Measurements from ENCODE around the gene CAPN13.

CAPN13 gene

DNA sequence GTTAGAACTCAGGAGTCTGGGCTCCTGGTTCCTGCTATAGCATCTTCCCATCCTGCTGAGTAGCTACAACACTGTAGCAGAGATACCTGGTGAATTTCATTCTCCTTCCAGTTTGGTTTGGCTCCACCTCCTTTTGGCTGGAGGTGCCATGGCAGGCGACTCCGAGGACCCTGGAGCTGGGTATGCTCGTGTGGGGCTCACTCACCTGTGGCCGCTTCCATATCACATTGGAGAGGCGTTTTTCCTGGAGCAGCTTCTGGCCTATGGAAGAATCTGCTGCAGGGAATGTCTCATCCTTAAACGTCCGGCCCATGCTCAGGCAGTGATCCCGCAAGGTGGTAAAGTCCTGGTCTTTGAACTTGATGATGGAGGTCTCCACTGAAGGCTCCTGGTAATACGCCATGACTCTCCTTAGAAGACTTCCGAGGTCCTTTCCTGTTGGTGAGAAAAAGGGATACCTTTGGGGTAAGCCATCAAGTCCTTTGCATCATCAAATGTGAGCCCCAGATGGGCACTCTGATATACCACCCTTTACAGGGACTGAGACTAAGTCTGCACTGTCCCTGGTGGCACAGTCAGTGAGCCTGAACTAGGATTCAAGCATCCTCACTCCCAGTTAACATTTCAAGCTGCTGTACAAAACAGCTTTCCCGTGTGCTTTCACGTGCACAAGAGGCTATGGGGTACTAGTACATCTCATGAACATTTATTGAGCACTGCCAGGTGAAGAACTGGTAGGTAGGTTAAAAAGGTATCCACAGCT is 20.1 kb downstream of the CAPN13 start:
- no peak for DNase-seq (ENCODE audit: low read depth, low spot score)

DNA sequence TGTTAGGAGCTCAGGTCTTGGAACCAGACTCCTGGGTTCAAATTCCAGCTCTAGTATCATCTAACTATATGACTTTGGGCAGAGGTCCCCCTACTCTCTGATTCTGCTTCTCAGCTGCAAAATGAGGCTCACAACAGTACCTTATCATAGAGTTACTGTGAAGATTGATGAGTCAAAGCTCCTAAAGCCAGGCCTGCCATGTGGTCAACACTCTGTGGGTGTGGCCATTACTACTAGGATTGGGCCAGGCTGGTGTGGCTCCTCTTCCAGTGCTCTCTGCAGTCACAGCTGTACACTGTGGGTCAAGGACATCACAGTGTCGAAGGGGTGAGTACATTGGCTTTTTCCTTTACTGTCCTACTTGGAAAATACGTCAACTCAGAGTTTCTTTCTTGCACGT is 22.6 kb downstream of the CAPN13 start:
- no peak for DNase-seq (ENCODE audit: low read depth, low spot score)

DNA sequence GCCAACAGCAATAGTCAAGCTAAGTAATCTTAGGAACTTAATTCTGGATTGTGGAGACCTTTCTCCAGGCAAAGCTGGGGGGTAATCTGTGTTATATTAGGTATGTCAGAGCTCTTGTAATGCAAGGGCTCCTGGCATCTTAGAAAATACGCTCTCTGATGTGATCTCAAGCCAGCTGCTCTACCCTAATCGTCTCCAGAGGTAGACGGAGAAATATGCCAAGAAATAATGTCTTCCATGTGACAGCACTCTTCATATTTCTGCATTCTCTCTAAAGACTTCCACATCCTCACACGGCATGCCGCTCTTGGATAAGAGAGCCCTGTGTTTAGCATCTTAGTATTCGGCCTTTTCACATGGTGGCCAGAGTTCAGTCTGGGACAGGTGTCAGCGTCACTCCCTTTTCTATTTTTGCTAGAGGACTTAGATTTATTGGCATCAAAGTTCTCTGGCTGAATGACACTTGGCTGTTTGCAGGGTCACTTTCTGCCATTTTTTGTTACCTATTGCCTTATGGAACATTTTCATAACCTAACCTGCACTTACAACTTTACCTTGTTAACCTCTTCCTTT is 25.2 kb downstream of the CAPN13 start:
- DNase-seq (ENCODE audit: low read depth, low spot score), result no peak

DNA sequence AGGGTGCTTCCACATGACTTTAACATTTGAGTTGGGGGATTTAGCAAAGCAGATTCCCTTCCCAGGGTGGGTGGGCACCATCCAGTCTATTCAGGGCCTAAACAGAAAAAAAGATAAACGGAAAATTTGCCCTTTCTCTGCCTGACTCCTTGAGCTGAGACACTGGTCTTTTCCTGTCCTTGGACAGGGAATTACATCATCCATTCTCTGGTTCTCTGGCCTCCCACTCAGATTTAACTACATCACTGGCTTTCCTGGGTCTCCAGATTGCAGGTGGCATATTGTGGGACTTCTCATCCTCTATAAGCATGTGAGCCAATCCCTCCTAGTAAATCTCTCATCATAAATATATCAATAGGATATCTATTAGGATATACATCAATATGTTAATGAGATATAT is 25.8 kb downstream of the CAPN13 start:
- DNase-seq (ENCODE audit: low read depth, low spot score), result no peak

DNA sequence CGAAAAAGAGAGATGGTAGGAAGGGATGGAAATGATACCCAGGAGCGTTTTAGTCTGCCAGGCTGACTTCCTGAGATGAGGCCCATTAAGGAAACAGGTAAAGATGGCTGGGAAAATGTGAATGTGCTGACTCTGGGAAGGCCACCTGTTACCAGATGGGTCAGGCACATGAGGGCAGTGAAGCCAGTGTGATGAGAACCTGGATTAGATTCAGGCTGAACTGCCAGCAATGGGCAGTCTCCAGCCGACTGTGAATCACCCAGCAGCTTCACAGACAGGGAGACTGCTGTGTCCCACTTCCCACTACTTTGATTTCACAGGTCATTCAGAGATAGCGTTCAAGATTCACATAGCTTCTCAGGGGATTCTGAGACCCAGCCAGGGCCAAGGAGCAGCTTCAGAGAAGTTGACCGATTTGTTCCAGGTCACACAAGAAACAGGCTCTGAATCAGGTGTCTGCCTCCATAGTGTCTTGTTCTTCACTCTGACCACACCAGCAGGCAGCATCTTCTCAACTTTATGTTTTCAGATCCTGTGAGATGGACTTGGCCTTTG is 26.4 kb downstream of the CAPN13 start:
- no peak for DNase-seq (ENCODE audit: low read depth, low spot score)

DNA sequence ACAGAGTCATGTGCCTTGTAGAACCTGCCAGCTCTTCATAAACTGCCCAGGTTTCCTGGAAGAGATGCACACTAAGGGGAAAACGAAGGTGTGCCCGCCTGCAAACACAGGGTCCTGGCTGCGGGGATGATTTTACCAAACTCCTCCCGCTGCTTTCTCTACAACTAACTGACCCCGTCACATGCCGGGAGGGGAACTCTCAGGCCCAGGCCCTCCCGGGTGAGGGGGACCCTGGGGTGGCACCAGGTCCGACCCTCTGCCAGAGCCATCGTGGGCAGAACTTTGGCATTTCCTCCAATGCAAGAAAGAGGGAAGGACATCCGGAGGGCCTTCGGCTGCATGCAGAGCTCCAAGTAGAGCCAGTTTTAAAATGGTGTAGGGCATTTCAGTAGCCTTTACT is 28.6 kb downstream of the CAPN13 start:
- no peak for DNase-seq (ENCODE audit: low read depth, low spot score)

DNA sequence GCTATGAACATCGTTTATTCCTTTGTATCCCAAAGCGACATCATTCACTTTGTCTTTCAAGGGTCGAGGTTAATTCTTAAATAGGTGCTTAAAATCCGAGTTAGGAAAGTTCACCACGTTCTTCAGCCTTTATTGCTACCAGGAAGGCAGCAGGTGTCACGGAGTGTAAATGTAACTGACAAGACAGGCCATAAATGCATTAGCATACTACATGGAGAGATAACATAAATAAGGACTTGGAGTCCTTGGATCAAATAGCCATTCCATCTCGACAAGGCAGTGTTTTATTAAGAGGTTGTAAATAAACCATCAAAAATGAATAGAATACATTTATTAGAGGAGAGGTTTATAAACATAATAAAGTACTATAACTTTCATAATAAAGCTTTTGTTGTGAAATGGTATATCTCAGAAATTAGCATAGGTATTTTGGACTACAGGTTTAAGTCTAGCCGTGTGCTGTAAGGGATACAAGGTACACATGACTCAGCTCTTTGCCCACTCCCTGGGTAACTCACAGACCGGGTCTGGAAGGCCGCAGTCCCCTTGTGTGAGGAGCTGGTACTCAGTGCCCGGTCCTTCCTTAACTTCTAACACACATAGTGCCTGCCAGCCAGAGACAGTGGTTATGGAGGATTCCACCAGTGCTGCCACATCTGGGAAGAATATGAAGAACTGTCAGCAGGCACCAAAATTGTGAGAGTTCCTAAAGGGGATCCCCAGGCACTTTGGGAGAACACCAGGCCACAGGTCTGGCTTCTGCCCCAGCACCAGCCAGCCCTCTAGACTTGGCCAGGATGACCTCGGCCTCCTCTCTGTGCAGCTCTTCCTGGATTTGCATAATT is 29.4 kb downstream of the CAPN13 start:
- no peak for DNase-seq (ENCODE audit: low read depth, low spot score)

DNA sequence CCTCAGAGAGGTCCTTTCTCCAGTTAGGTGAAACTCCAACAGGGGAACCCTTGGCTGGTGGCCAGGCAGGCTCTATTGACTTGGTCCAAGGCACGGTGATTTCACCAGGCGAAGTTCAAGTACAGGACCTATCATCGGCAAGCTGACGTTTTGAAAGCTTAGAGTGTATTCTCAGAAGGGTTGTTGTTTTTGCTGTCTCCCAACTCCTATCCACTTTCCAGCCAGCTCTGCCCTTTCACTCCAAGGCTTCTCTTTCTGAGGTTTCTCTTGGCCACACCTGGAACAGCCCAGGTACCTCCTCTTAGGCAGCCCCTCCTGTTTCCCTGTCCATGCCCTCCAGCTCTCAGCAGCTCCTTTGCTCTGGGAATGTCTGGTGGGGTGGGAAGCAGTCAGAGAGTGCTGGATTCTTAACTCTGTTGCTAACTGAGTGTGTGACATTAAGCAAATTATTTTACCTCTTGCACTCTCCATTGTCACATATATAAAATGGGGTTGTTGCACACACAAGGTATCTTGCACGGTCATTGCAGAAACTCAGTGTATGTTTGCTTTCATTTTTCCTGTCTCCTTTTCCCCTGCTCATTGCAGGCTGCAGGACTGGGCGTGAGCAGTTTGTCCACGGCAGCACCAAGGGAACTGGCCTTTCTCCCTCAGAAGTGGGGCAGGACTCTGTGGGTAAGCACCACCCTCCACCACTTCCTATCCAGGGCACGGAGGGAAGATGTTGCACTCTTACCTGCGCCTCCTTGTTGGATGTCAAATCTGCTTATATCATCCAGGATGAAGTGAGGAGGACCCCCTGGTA is 30.2 kb downstream of the CAPN13 start:
- no peak for DNase-seq (ENCODE audit: low read depth, low spot score)

DNA sequence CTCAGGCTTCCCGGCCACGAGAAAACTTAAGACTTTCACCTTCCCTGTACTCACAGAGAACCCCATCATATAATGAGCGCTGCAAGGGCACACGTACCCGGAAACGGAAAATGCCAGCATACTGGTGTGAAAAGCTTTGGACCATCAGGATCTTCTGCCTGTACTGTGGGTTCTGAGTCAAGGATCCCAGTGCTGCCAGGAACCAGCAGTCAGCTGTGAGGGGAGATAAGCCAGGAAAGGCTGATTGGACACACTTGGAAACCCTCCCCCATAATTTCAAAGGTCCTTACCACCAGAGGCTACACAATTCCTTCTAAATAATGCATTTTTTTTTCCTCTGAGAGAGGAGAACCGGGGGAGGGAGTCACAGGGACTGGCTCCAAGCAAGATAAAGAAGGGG is 31.4 kb downstream of the CAPN13 start:
- DNase-seq (ENCODE audit: low read depth, low spot score), result no peak

DNA sequence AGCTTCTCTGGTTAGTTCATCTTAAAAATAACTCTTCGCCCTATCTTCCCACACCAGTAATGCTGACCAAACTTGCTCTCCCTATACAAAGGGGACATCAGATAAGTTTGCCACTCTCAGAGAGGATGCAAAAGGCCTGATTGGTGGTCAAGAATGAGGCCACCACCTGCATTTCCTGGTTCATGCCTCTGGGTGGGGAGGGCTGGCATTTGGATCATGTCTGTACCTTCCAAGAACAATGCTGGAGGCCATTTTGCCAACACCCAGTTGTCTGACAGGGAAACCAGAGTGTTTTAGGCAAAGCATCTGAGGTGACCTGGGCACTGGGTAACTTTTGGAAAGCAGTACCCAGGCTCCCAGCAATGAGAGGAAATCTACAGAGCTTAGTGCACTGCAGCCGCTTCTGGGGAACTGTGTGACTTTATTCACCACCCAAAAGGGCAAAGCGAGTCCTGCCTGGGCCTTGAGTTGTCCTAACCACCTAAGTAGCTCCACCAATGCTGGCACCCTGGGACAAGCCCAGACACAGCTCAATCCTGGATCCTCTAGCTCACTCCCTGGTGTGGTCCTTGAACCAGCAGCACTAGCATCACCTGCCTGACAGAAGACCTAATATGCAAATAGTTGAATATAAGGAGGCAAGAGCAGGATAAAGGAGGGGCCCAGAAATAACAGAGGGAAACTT is 35.1 kb downstream of the CAPN13 start:
- no peak for DNase-seq (ENCODE audit: low read depth, low spot score)

DNA sequence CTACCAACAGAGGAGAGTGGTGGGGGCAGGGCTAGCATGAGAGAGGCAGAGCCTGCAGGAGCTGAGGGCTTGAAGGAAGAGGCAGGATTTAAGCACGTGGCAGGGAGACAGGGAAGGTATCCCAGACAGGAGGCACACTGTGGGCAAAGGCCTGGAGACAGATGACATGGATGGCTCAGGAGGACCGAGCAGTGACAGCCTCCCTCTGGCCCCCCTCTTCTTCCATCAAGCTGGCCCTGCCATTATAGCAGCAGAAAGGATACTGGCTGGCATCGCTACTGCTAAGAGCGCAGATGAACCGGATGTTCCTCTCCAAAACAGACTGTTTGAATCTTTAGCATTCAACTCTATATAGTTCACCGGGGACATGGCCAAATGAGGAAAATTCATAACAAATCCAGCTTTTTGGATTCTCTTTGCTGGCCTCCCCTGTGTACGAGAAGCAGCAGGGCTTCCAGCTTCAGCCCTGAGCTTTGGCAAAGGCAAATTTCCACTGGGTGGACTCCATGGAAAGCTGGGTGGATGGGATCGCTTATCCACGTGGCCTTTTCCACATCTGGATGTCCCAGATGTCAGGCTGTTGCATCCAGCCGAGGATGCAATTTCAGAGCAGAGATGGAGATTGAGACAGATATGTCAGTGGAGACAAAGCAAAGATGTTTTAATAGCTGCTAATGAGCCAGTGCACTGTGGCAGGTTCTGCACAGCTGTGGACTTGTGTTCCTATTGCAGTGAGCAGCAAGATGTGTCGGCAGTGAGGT is 36.2 kb downstream of the CAPN13 start:
- no peak for DNase-seq (ENCODE audit: low read depth, low spot score)

DNA sequence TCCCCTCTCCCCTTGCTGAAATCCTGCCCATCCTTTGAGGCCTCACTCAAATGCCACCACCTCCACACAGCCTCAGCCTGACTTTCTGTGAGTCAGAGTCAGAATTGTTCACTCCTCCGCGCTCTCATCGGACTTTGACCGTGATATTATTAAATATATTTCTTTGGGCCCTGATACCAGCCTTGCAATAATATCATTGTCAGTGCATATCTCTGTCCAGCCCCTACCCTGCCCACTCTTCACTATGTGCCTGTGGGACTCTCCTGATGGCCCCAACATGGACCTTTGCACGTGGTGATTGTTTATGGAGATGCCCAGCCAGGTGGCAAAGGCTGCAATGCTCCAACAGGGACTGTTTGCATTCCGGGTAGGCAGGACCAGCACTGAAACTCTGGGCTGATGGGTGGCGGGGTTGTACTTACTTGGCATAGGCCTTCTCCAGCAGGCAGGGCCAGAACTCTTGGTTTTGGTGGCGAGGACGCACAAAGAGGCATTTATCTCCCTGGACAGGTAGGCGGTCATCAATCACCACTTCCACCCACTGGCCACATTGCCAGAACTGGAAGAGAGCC is 37.3 kb downstream of the CAPN13 start:
- DNase-seq (ENCODE audit: low read depth, low spot score), result no peak

DNA sequence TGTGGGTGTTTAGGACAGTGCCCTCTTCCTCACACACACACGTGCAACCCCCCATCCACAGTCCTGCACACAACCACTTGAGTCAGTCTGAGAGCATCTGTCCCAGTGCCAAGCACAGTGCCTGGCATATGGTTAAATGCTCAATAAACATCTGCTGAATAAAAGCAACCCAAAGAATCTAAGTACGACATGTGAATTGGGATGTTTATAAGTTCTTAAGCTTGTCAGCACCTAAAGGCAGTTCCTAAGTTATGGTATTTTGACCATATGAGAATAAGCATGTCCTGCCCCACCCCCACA is 37.8 kb downstream of the CAPN13 start:
- no peak for DNase-seq (ENCODE audit: low read depth, low spot score)

DNA sequence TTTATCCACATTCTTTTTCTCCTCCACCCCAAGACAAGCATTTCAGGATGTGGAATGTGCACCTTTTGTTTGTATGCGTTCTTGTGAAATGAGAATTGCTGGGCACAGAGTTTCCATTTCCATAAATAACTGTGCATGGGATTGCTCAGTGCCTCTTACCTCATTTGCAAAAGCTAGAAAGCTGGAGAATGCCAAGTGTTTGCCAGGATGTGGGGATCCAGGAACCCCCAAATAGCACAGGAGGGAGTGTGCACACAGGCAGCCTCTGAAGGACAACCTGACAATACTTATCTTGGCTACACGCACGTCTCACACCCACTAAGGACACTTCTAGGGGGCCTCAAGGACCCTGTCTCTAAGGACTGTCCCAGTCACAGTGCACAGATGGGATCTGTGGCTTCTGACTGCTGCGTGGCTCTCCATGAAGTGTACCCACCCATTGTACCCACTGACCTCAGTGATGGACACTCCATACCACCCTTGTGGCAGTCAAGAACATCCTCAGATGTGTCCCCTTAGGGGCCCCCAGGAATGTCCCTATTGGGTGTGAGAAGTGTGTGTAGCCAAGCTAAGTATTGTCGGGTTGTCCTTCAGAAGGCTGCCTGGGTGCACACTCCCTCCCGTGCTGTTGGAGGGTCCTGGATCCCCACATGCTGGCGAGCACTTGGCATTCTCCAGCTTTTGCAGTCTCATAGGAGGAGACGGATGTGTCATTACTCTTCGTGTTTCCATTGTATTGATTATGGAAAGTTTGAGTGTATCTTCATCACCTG is 38.4 kb downstream of the CAPN13 start:
- DNase-seq (ENCODE audit: low read depth, low spot score), result no peak

DNA sequence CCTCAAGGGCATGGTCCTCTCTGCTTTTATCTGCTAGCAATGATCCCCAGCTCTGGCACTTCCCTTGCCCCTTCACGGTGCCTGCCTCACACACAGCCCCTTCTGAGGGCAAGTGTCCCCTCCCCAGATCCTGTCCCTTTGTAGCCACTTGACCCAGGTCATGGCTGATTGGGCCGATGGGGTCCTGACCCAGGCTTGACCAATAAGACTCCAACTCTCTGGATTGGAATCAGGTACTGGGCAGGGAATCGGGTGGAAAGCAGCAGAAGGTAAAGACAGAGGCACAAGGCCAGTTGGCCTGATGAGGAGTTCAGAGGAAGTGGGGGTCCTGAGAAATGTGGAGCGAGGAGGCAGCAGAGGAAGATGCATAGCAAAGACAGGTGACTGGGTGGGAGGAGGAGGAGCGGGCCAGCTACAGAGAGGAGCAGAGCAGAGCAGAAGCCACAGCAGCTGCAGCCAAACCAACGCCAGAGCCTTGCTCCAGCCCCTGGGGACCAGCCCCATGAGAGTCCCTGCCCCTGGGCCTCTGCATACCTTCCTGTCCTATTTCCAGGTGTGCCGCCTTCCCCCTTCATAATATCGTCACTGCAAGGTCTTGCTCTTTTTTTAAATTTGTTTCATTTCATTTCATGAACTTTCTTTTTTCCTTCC is 39.1 kb downstream of the CAPN13 start:
- no peak for DNase-seq (ENCODE audit: low read depth, low spot score)

DNA sequence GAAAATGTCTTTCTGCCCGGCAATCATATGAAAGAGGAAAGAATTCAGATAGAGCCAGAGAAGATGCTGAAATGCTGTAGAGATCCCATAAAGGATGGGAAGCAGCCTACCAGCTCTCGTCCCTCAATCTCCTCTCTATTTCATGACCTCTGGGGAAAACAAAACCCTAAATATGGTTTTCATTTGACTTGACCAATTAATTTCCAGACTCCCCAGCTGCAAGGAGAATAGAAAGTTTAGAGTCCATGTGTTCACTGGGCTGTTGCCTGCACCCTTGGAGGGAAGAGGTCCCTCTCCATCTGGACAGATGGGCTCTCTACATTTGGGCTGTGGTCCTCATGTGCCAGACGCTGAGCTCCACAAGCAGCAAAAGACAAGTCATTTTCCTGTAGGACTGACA is 40.6 kb downstream of the CAPN13 start:
- no peak for DNase-seq (ENCODE audit: low read depth, low spot score)

DNA sequence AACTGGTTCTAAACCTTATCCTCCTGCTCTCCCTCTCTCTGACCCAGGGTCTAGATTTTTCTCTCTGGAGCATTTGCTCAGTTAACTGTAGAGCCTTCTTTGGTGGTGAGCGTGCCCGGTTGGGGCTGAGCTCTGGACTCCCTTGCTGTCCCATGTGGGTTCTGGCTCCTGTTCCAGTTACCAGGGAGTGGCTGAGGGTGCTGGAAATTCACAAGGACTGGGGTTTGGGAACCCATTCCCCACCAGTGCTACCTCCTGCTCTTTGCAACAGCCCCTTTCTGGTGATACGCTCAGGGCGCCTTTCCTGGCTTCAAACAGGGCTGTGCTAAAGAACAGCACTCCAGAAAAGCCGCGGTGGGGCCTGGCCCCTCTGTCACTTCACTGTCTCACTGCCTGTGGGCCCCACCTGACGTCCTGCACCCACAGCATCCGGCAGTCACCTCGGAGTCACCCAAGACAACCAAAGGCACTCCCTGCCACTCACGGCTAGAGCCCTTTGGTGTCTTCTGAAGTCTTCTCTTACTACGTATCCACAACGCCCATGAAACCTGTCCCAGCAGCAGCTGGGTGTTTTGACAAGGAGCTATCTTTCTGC is 41.3 kb downstream of the CAPN13 start:
- DNase-seq (ENCODE audit: low read depth, low spot score), result no peak

DNA sequence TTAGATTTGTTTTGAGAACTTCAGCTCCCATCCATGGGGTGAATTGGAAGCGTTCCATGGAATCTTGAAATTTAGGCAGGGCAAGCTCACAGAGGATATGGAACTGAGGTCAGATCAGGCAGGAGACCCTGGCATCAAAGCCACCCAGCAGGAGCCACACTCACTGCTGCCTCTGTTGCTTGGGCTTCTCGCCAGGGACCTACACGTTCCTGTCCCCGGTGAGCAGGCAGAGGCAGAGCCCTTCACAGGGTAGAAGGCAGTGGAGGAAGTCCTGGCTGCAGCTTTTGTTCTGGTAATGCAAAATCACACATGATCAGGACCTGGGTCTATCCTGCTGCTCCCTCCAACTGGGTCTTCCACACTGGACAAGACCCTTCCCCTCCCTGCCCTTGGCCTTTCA is 42.1 kb downstream of the CAPN13 start:
- DNase-seq (ENCODE audit: low read depth, low spot score), result no peak

Data from smooth muscle cell of the brain vasculature (primary cell).